IPS-18a (cell line): ENCODE data around the gene ADIRF.
"Not testable (repeated sequence)": the region's sequence is repeated elsewhere in the genome, so short reads cannot be mapped to it uniquely, and the experiment has no call there.

Experiments
- H3K27ac ChIP-seq: one replicate; pipeline ENCODE4 v1.5.1; 2013; ENCODE audit warnings: low read length
- H3K27me3 ChIP-seq: one replicate; pipeline ENCODE4 v1.6.1; 2013; ENCODE audit warnings: mild to moderate bottlenecking, low read length; ENCODE audit not compliant: control insufficient read depth, insufficient read depth
- H3K36me3 ChIP-seq: one replicate; pipeline ENCODE4 v1.6.1; 2013; ENCODE audit warnings: low read depth, low read length; ENCODE audit not compliant: control insufficient read depth
- H3K4me1 ChIP-seq: one replicate; pipeline ENCODE4 v1.6.1; 2013; ENCODE audit warnings: low read depth, low read length; ENCODE audit not compliant: control insufficient read depth
- H3K4me3 ChIP-seq: one replicate; pipeline ENCODE4 v1.5.1; 2013; ENCODE audit warnings: low read length
- H3K9ac ChIP-seq: one replicate; pipeline ENCODE4 v1.6.1; 2013; ENCODE audit warnings: mild to moderate bottlenecking, low read length, moderate library complexity
- H3K9me3 ChIP-seq: one replicate; pipeline ENCODE4 v1.6.1; 2013; ENCODE audit warnings: low read depth, low read length; ENCODE audit not compliant: control insufficient read depth

Gene ADIRF

GRCh38 chr10:86974484-86974883 is 6.2 kb downstream of the ADIRF start:
- peaks cover 15% of the 10 kb centered on the region for H3K4me1 ChIP-seq
- no peaks in the 10 kb centered on the region for H3K36me3 ChIP-seq
- H3K9ac ChIP-seq = no peak overlapping the region
- H3K27me3 ChIP-seq = peaks cover 21% of the 10 kb centered on the region
- H3K27ac ChIP-seq = no peak overlapping the region
- H3K9me3 ChIP-seq = no peaks in the 10 kb centered on the region
- no peak overlapping the region for H3K4me3 ChIP-seq

DNA sequence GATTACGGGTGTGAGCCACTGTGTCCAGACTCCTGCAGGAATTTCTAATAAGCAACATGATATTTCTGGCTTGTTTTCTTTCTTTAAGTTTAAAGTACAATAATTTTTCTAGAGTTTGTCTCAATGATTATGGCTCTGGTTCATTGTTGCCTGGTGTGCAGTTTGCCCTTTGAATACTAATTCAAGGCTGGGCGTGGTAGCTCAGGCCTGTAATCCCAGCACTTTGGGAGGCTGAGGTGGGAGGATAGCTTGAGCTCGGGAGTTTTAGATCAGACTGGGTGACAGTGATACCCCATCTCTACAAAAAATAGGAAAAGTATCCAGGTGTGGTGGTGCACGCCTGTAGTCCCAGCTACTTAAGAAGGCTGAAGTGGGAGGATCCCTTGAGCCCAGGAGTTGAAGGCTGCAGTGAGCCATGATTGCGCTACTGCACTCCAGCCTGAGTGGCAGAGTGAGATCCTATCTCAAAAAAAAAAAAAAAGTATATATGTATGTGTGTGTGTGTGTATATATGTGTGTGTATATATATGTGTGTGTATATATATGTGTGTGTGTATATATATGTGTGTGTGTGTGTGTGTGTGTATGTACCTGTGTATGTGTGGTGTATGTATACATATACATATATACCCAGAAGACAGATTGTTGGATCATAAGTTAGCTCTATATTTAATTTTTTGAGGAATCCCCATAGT is 8.2 kb downstream of the ADIRF start:
- peaks cover 4% of the 10 kb centered on the region for H3K4me1 ChIP-seq
- no peak overlapping the region for H3K27ac ChIP-seq
- H3K9ac ChIP-seq = no peak overlapping the region
- no peaks in the 10 kb centered on the region for H3K36me3 ChIP-seq
- H3K27me3 ChIP-seq = peaks cover 16% of the 10 kb centered on the region
- no peaks in the 10 kb centered on the region for H3K9me3 ChIP-seq
- no peak overlapping the region for H3K4me3 ChIP-seq

DNA sequence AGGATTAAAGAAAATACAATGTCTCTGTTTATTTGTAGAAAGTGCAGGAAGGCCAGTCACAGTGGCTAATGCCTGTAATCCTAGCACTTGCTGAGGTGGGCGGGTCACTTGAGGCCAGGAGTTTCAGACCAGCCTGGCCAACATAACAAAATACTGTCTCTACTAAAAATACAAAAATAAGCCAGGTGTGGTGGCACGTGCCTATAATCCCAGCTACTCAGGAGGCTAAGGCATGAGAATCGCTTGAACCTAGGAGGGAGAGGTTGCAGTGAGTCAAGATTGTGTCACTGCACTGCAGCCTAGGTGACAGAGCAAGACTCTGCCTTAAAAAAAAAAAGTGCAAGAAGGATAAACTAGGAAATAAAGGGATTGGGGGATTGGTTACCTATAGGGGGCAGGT is 10.2 kb downstream of the ADIRF start:
- H3K9ac ChIP-seq, H3K4me3 ChIP-seq, H3K4me1 ChIP-seq, H3K27ac ChIP-seq, H3K9me3 ChIP-seq, H3K36me3 ChIP-seq, H3K27me3 ChIP-seq: not testable (repeated sequence)

GRCh38 chr10:86979296-86979818 is 11.1 kb downstream of the ADIRF start:
- Histone ChIP-seq H3K9me3 (no peaks in the 10 kb centered on the region), H3K27ac (no peak overlapping the region), H3K36me3 (no peaks in the 10 kb centered on the region), H3K4me1 (no peaks in the 10 kb centered on the region), H3K9ac (no peak overlapping the region), H3K27me3 (no peaks in the 10 kb centered on the region), H3K4me3 (no peak overlapping the region)

DNA sequence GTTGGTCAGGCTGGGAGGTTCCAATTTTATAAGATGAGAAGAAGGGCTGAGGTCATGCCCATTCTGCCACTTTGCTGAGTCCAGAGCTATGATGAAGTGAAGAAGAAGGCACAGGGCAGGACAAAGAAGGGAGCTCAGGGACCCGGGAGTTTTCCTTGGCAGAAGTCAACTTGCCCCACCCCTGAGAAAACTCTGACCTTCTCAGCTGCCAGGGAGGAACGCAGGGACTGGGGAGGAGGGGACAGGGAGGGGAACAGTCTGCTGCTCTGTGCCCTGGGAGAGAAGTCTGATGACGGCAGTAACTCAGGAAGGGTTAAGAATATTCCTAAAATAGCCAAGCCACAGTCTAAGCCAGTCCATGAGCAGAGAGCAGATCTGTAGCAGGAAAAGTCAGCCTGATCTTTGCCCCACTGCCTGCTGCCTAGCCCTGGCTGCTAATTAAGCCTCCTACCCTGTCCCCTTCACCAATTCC is 11.7 kb downstream of the ADIRF start:
- Histone ChIP-seq H3K4me1 (no peaks in the 10 kb centered on the region), H3K27me3 (no peaks in the 10 kb centered on the region), H3K27ac (no peak overlapping the region), H3K9ac (no peak overlapping the region), H3K36me3 (no peaks in the 10 kb centered on the region), H3K4me3 (no peak overlapping the region), H3K9me3 (no peaks in the 10 kb centered on the region)

GRCh38 chr10:86981020-86981419 is 12.7 kb downstream of the ADIRF start:
- H3K36me3 ChIP-seq, H3K9me3 ChIP-seq, H3K27me3 ChIP-seq, H3K27ac ChIP-seq, H3K4me3 ChIP-seq, H3K4me1 ChIP-seq, H3K9ac ChIP-seq: not testable (repeated sequence)

DNA sequence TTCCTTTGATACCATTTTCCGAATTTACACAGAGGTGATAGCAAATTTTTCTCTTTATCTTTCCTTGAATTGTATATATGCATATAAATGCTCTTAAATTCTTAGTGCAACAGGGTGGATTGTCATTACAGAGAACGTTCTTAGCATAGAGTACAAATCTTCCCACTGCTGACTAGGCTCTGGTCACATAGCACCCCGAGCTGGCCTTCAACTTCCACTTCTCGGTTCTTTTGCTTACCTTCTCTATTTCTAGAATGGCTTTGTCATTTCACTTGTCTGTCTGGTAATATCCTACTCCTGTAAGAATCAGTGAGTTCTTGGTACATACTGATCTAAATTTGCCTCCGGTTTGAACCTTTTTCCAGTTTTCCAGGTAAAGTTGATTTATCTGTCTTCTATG is 13.4 kb downstream of the ADIRF start:
- Histone ChIP-seq H3K9ac (no peak overlapping the region), H3K4me3 (no peak overlapping the region), H3K27ac (no peak overlapping the region), H3K4me1 (no peaks in the 10 kb centered on the region), H3K27me3 (no peaks in the 10 kb centered on the region), H3K36me3 (no peaks in the 10 kb centered on the region), H3K9me3 (no peaks in the 10 kb centered on the region)

- H3K9ac ChIP-seq, H3K36me3 ChIP-seq, H3K27ac ChIP-seq, H3K9me3 ChIP-seq, H3K4me1 ChIP-seq, H3K27me3 ChIP-seq, H3K4me3 ChIP-seq: not testable (repeated sequence)
These were observed 16.2 kb downstream of the ADIRF start for GRCh38 chr10:86984498-86984897.

DNA sequence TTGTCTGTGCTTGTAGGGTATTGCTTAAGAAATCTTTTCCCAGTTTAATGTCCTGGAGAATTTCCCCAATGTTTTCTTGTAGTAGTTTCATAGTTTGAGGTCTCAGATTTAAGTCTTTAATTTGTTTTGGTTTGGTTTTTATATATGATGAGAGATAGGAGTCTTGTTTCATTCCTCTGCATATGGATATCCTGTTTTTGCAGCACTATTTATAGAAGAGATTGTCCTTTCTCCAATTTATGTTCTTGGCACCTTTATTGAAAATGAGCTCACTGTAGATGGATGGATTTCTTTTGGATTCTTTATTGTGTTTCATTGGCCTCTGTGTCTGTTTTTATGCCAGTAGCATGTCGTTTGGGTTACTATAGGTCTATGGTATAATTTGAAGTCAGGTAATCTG is 20.2 kb downstream of the ADIRF start:
- H3K27me3 ChIP-seq = no peaks in the 10 kb centered on the region
- H3K27ac ChIP-seq = no peak overlapping the region
- H3K4me1 ChIP-seq = no peaks in the 10 kb centered on the region
- H3K4me3 ChIP-seq = no peak overlapping the region
- no peaks in the 10 kb centered on the region for H3K9me3 ChIP-seq
- no peak overlapping the region for H3K9ac ChIP-seq
- no peaks in the 10 kb centered on the region for H3K36me3 ChIP-seq

DNA sequence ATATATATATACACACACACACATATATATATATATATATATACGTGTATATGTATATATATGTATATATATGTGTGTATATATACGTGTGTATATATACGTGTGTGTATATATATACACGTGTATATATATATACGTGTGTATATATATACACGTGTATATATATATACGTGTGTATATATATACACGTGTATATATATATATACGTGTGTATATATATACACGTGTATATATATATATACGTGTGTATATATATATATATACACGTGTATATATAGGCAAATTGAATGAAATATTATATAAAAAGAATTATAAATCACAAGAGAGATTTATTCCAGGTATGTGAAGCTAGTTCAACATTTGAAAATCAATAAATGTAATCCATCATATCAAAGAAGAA is 23.1 kb downstream of the ADIRF start:
- not testable (repeated sequence) for H3K4me3 ChIP-seq, H3K27me3 ChIP-seq, H3K9me3 ChIP-seq, H3K36me3 ChIP-seq, H3K27ac ChIP-seq, H3K9ac ChIP-seq, H3K4me1 ChIP-seq

GRCh38 chr10:86992456-86992855 is 24.2 kb downstream of the ADIRF start:
- H3K9ac ChIP-seq = no peak overlapping the region
- H3K4me1 ChIP-seq = no peaks in the 10 kb centered on the region
- no peak overlapping the region for H3K27ac ChIP-seq
- no peaks in the 10 kb centered on the region for H3K27me3 ChIP-seq
- H3K36me3 ChIP-seq = no peaks in the 10 kb centered on the region
- H3K4me3 ChIP-seq = no peak overlapping the region
- no peaks in the 10 kb centered on the region for H3K9me3 ChIP-seq

GRCh38 chr10:86992929-86993328 is 24.6 kb downstream of the ADIRF start:
- H3K4me3 ChIP-seq = no peak overlapping the region
- no peak overlapping the region for H3K27ac ChIP-seq
- no peak overlapping the region for H3K9ac ChIP-seq
- no peaks in the 10 kb centered on the region for H3K27me3 ChIP-seq
- H3K9me3 ChIP-seq = no peaks in the 10 kb centered on the region
- no peaks in the 10 kb centered on the region for H3K4me1 ChIP-seq
- no peaks in the 10 kb centered on the region for H3K36me3 ChIP-seq
